GM12873 (cell line): ENCODE measurements around the gene CD80.

Source experiments
- CTCF ChIP-seq: IDR thresholded peaks from 2 replicates; pipeline ENCODE4 v1.5.1; 2012; ENCODE audit warnings: low read depth, mild to moderate bottlenecking, moderate library complexity, low read length, control low read depth; ENCODE audit not compliant: insufficient read depth; ENCODE audit errors: missing control alignments

Gene CD80

GRCh38 chr3:119589102-119589773 is 29.8 kb upstream of the CD80 start:
- no peak for TF ChIP-seq CTCF

- TF ChIP-seq CTCF = no peak
Measured at GRCh38 chr3:119588112-119588511, 28.7 kb upstream of the CD80 start.

GRCh38 chr3:119586733-119587172 is 27.3 kb upstream of the CD80 start:
- TF ChIP-seq CTCF = no peak

GRCh38 chr3:119585856-119586570 is 26.6 kb upstream of the CD80 start:
- no peak for TF ChIP-seq CTCF

- TF ChIP-seq CTCF = no peak
Measured at GRCh38 chr3:119585208-119585607, 25.8 kb upstream of the CD80 start.

- TF ChIP-seq CTCF = no peak
Measured at GRCh38 chr3:119582178-119582577, 22.8 kb upstream of the CD80 start.

- peak; percentile 22 for TF ChIP-seq CTCF
Measured at GRCh38 chr3:119580067-119580760, 20.8 kb upstream of the CD80 start.
